Fibroblast of skin of abdomen (primary cell): ENCODE results near the gene SLC25A51.
A peak's percentile ranks its signal among the peaks of the same experiment; 100 is the strongest.
"Not testable (repeated sequence)": the region's sequence is repeated elsewhere in the genome, so short reads cannot be mapped to it uniquely, and the experiment has no call there.

Source experiments
- DNase-seq: peaks from one replicate; pipeline ENCODE4 v3.0.0-alpha.2; 2013

Gene SLC25A51

GRCh38 chr9:37919246-37919955 is 15.5 kb upstream of the SLC25A51 start:
- no peak for DNase-seq

GRCh38 chr9:37918665-37919170 is 14.8 kb upstream of the SLC25A51 start:
- DNase-seq, result no peak

- no peak for DNase-seq
Observed at GRCh38 chr9:37917801-37918664, 14.1 kb upstream of the SLC25A51 start.

GRCh38 chr9:37917313-37917731 is 13.4 kb upstream of the SLC25A51 start:
- no peak for DNase-seq

GRCh38 chr9:37916471-37917312 is 12.8 kb upstream of the SLC25A51 start:
- DNase-seq, result no peak

- no peak for DNase-seq
Observed at GRCh38 chr9:37915911-37916470, 12.1 kb upstream of the SLC25A51 start.

GRCh38 chr9:37914701-37915358 is 10.9 kb upstream of the SLC25A51 start:
- DNase-seq, result no peak

GRCh38 chr9:37914154-37914551 is 10.2 kb upstream of the SLC25A51 start:
- no peak for DNase-seq

- DNase-seq, result peak; percentile 73
Observed at GRCh38 chr9:37913480-37914153, 9.7 kb upstream of the SLC25A51 start.

GRCh38 chr9:37911271-37911681 is 7.3 kb upstream of the SLC25A51 start:
- DNase-seq, result no peak

GRCh38 chr9:37910271-37910670 is 6.3 kb upstream of the SLC25A51 start:
- DNase-seq, result no peak

GRCh38 chr9:37909836-37910235 is 5.9 kb upstream of the SLC25A51 start:
- DNase-seq, result not testable (repeated sequence)

GRCh38 chr9:37909326-37909725 is 5.4 kb upstream of the SLC25A51 start:
- DNase-seq, result no peak

GRCh38 chr9:37908698-37909186 is 4.8 kb upstream of the SLC25A51 start:
- no peak for DNase-seq

- no peak for DNase-seq
Observed at GRCh38 chr9:37908283-37908682, 4.4 kb upstream of the SLC25A51 start.

- DNase-seq, result no peak
Observed at GRCh38 chr9:37906312-37907239, 2.6 kb upstream of the SLC25A51 start.

- DNase-seq, result no peak
Observed at GRCh38 chr9:37905776-37906175, 1.8 kb upstream of the SLC25A51 start.

GRCh38 chr9:37905131-37905505 is 1.2 kb upstream of the SLC25A51 start:
- no peak for DNase-seq

- no peak for DNase-seq
Observed at GRCh38 chr9:37904445-37905130, 661 bp upstream of the SLC25A51 start.
